Measurements from ENCODE around the gene NFYC. TPM values are rescaled to one million over a fixed set of nuclear protein-coding genes. Genes with fewer than 3 reads are reported as not detected.

Gene NFYC
- total RNA-seq, 4 donors from 2014 or later, result 30.3 to 36.3 (median 33.3) TPM

DNA sequence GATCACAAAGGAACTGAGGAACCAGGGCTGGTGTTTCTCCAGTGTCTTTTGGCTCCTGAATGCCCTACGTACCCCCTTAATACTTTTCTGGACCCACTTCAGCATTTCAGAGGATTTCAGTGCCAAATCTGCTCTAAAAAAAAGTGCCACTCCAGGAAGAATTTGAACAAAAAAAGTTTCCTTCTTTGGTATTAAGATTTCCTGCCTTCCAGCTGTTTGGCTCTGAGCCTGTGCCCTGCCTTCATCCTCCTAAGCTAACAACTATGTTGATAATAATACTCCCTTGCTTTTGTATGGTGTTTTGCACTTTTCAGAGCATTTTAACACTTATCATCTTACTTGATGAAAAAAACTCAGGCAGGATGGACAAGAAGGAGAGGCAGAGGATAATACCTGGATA is 15.0 kb upstream of the NFYC start:
- no peaks in the 10 kb centered on the region for H3K9me3 ChIP-seq
- H3K4me1 ChIP-seq, result peaks cover 0 to 4% (median 0%) of the 10 kb centered on the region in 4 donors
- H3K4me3 ChIP-seq, result no peak overlapping the region
- WGBS, 2 donors, result 32 to 44% methylated on average over 1 of the region's 1 CpG
- no peak for DNase-seq (ENCODE audit: low spot score in 2 of 2)
- H3K27ac ChIP-seq, result no peak overlapping the region
- TF ChIP-seq POLR2A (IDR thresholded peaks at IDR 0.05) (no peak), EP300 (IDR thresholded peaks at IDR 0.05) (no peak), CTCF (IDR thresholded peaks at IDR 0.05) (no peak)
- no peaks in the 10 kb centered on the region for H3K36me3 ChIP-seq
- no peaks in the 10 kb centered on the region for H3K27me3 ChIP-seq

DNA sequence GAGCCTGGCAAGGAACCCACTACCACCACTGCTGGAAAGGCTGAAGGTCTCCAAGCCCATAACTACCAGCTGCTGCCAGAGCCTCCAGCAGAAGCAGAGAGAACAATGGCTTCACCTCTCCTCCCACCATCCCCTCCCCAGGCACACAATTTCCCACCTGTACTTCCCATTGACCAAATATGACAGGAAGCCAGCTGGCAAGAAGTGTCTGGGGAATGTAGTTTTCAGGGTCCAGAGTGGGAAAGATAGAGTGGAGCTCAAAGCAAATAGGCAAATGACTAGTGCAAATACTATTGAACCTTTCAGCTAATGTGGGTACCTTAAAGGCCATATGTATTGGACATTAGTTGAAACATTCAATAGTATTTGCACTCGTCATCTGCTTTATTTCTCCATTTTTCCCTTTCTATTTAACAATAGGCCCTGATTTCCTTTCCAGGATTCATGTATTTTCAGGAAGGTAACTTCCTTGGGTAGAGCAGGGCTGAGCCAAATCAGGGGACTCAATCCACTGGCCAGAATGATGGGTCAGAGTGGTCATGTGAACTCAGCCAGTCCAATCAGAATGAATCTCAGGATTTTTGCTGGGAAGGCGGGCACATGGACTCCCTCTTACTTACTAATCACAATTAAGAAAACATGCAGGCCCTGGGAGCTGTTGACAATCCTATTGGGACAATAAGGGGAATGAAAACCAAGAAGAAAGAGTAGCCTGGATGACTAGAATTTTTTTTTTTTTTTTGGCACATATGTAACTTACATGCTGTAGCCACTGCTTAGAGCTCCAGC is 12.1 kb upstream of the NFYC start:
- TF ChIP-seq EP300 (IDR thresholded peaks at IDR 0.05), result no peak
- no peak for TF ChIP-seq POLR2A (IDR thresholded peaks at IDR 0.05)
- no peak for TF ChIP-seq CTCF (IDR thresholded peaks at IDR 0.05)
- H3K27me3 ChIP-seq, result no peaks in the 10 kb centered on the region
- H3K4me3 ChIP-seq, result no peak overlapping the region
- H3K9me3 ChIP-seq, result no peaks in the 10 kb centered on the region
- WGBS, 2 donors, result 95 to 96% methylated on average over 2 of the region's 2 CpGs
- H3K4me1 ChIP-seq, result peaks cover 0 to 4% (median 0%) of the 10 kb centered on the region in 4 donors
- H3K36me3 ChIP-seq, result no peaks in the 10 kb centered on the region
- no peak overlapping the region for H3K27ac ChIP-seq
- DNase-seq (ENCODE audit: low spot score in 2 of 2), result no peak

GRCh38 chr1:40684669-40685068 is 6.8 kb upstream of the NFYC start:
- no peaks in the 10 kb centered on the region for H3K27me3 ChIP-seq
- H3K9me3 ChIP-seq, result no peaks in the 10 kb centered on the region
- WGBS, 2 donors, result 90% methylated on average over 3 of the region's 3 CpGs

GRCh38 chr1:40687059-40687458 is 4.4 kb upstream of the NFYC start:
- H3K36me3 ChIP-seq, result peaks cover 0 to 40% (median 0%) of the 10 kb centered on the region in 3 donors
- WGBS, 2 donors, result 94 to 95% methylated on average over 7 of the region's 7 CpGs
- no peak for TF ChIP-seq CTCF (IDR thresholded peaks at IDR 0.05)
- no peak for TF ChIP-seq EP300 (IDR thresholded peaks at IDR 0.05)
- TF ChIP-seq POLR2A (IDR thresholded peaks at IDR 0.05), result no peak
- H3K9me3 ChIP-seq, result no peaks in the 10 kb centered on the region
- H3K4me1 ChIP-seq, result peaks cover 0 to 15% (median 0%) of the 10 kb centered on the region in 4 donors
- no peak for DNase-seq (ENCODE audit: low spot score in 2 of 2)
- H3K27me3 ChIP-seq, result no peaks in the 10 kb centered on the region
- H3K27ac ChIP-seq, result no peak overlapping the region
- no peak overlapping the region for H3K4me3 ChIP-seq

More at GRCh38 chr1:40684669-40685068, 6.8 kb upstream of the NFYC start:
- TF ChIP-seq CTCF (IDR thresholded peaks at IDR 0.05), result no peak
- TF ChIP-seq EP300 (IDR thresholded peaks at IDR 0.05), result no peak
- no peak for TF ChIP-seq POLR2A (IDR thresholded peaks at IDR 0.05)
- peaks cover 0 to 40% (median 0%) of the 10 kb centered on the region in 3 donors for H3K36me3 ChIP-seq
- no peak for DNase-seq (ENCODE audit: low spot score in 2 of 2)
- no peak overlapping the region for H3K27ac ChIP-seq
- H3K4me1 ChIP-seq, result peaks cover 0 to 1% (median 0%) of the 10 kb centered on the region in 4 donors
- no peak overlapping the region for H3K4me3 ChIP-seq

DNA sequence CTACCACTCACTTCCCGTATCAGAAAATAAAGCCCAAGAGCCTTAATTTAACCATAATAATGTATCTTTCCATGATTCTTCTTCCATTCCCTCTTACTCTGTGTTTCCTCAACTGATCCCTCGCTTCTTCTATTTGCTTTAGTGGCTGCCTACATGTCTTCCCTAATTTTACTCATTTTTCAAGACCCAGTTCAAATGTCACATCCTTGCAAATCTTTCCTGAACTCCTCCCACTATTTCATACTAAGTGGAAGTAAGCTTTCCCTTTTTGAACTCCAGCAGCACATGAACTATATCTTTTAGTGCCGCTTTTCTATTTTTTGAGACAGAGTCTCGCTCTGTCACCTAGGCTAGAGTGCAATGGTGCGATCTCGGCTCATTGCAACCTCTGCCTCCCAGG is 3.8 kb upstream of the NFYC start:
- no peak overlapping the region for H3K27ac ChIP-seq
- 93 to 95% methylated on average over 6 of the region's 6 CpGs for WGBS, 2 donors
- H3K36me3 ChIP-seq, result peaks cover 0 to 40% (median 0%) of the 10 kb centered on the region in 3 donors
- no peaks in the 10 kb centered on the region for H3K9me3 ChIP-seq
- H3K4me3 ChIP-seq, result no peak overlapping the region
- TF ChIP-seq CTCF (IDR thresholded peaks at IDR 0.05) (no peak), POLR2A (IDR thresholded peaks at IDR 0.05) (no peak), EP300 (IDR thresholded peaks at IDR 0.05) (no peak)
- peaks cover 0 to 19% (median 3%) of the 10 kb centered on the region in 4 donors for H3K4me1 ChIP-seq
- no peaks in the 10 kb centered on the region for H3K27me3 ChIP-seq
- DNase-seq (ENCODE audit: low spot score in 2 of 2), result no peak
